GM23248 (cell line): ENCODE results near the gene ISG20L2. TPM values are rescaled to one million over a fixed set of nuclear protein-coding genes. Genes with fewer than 3 reads are reported as not detected.
A peak's percentile ranks its signal among the peaks of the same experiment; 100 is the strongest.

Source experiments
- DNase-seq: peaks from one replicate; pipeline ENCODE4 v3.0.0-alpha.2; 2015
- H2AFZ ChIP-seq: fragments of 200-600 bp; sonication (generic); 2 replicates; pipeline ENCODE4 v1.6.1; 2016; ENCODE audit warnings: antibody characterized with exemption
- H3F3A ChIP-seq: fragments of 200-600 bp; sonication (generic); 2 replicates; pipeline ENCODE4 v1.6.1; 2016; ENCODE audit warnings: mild to moderate bottlenecking, antibody characterized with exemption, mixed run types; ENCODE audit not compliant: insufficient read depth
- H3K27ac ChIP-seq: fragments of 200-600 bp; sonication (generic); 2 replicates; pipeline ENCODE4 v1.5.1; 2016; ENCODE audit warnings: mild to moderate bottlenecking
- H3K27me3 ChIP-seq: fragments of 200-600 bp; sonication (generic); replicated peaks from 2 replicates; pipeline ENCODE4 v1.6.1; 2016; ENCODE audit warnings: mild to moderate bottlenecking; ENCODE audit not compliant: insufficient read depth
- H3K36me3 ChIP-seq: fragments of 200-600 bp; sonication (generic); 2 replicates; pipeline ENCODE4 v1.6.1; 2016; ENCODE audit warnings: low read depth, mild to moderate bottlenecking
- H3K4me1 ChIP-seq: fragments of 200-600 bp; sonication (generic); 2 replicates; pipeline ENCODE4 v1.6.1; 2016; ENCODE audit warnings: mild to moderate bottlenecking; ENCODE audit not compliant: insufficient read depth
- H3K4me2 ChIP-seq: fragments of 200-600 bp; sonication (generic); one replicate; pipeline ENCODE4 v1.6.1; 2016; ENCODE audit warnings: mild to moderate bottlenecking; ENCODE audit not compliant: unreplicated experiment
- H3K4me3 ChIP-seq: fragments of 200-600 bp; sonication (generic); 2 replicates; pipeline ENCODE4 v1.5.1; 2016; ENCODE audit warnings: mild to moderate bottlenecking
- H3K79me2 ChIP-seq: fragments of 200-600 bp; sonication (generic); 2 replicates; pipeline ENCODE4 v1.6.1; 2016; ENCODE audit warnings: mild to moderate bottlenecking; ENCODE audit not compliant: insufficient read depth
- H3K9ac ChIP-seq: fragments of 200-600 bp; sonication (generic); 2 replicates; pipeline ENCODE4 v1.6.1; 2016; ENCODE audit warnings: mild to moderate bottlenecking
- H3K9me2 ChIP-seq: fragments of 200-600 bp; sonication (generic); 2 replicates; pipeline ENCODE4 v1.6.1; 2016; ENCODE audit warnings: mixed run types, mild to moderate bottlenecking, moderate library complexity; ENCODE audit not compliant: insufficient read depth
- H3K9me3 ChIP-seq: fragments of 200-600 bp; sonication (generic); one replicate; pipeline ENCODE4 v1.6.1; 2017; ENCODE audit warnings: low read depth
- H4K20me1 ChIP-seq: fragments of 200-600 bp; sonication (generic); 2 replicates; pipeline ENCODE4 v1.6.0; 2016; ENCODE audit not compliant: insufficient read depth
- EZH2 ChIP-seq: fragments of 200-600 bp; sonication (generic); IDR thresholded peaks from 2 replicates; pipeline ENCODE4 v1.6.1; 2018; ENCODE audit warnings: antibody characterized with exemption, mild to moderate bottlenecking; ENCODE audit not compliant: insufficient read depth, poor library complexity, severe bottlenecking
- EZH2phosphoT487 ChIP-seq: fragments of 200-600 bp; sonication (generic); IDR thresholded peaks from 2 replicates; pipeline ENCODE4 v1.6.1; 2018; ENCODE audit warnings: antibody characterized with exemption, moderate library complexity, mild to moderate bottlenecking, low read depth; ENCODE audit not compliant: insufficient read depth
- WGBS, 2 experiments: methylation state at CpG; one replicate each; pipeline ENCODE4 v1.1.6; 2015 to 2017; ENCODE audit warnings: low lambda C conversion rate in 2 of 2, low coverage in 1 of 2; ENCODE audit errors: missing lambda C conversion rate in 2 of 2; 5-methylcytosine and 5-hydroxymethylcytosine counted together
- in situ Hi-C: fragments of 300-500 bp; cut with MboI; formaldehyde crosslinking; loops from 2 replicates; pipeline ENCODE4 v1.15.0; 2020
- polyA plus RNA-seq: library from polyadenylated mRNA; unstranded; fragments of >200 nt; fragmentation: Nextera tagmentation; extraction: Ambion mirVana; gene quantifications from 2 replicates; pipeline ENCODE4 v1.2.1, GENCODE V29; 2016
- total RNA-seq: library from RNA; depleted of rRNA; stranded (reverse); fragments of >200 nt; shearing (Covaris generic); gene quantifications from 2 replicates; pipeline ENCODE4 v1.2.3, GENCODE V29; 2014

ISG20L2 gene
- total and polyA plus RNA-seq, 2 experiments from 2014 or later: 10.4 to 17.8 TPM

GRCh38 chr1:156693848-156694689, 34.5 kb downstream of the ISG20L2 start:
- Histone ChIP-seq H3K27ac (no peak overlapping the region), H2AFZ (peak overlapping the region; percentile 39; the same call in 1 of the 2 replicates)
- peak; percentile 21 for DNase-seq

GRCh38 chr1:156692925-156693847, 35.4 kb downstream of the ISG20L2 start:
- Histone ChIP-seq H3K4me3 (no peak overlapping the region), H3K4me1 (peaks cover 14% of the 10 kb centered on the region), H3K79me2 (no peaks in the 10 kb centered on the region), H4K20me1 (no peaks in the 10 kb centered on the region), H2AFZ (no peak overlapping the region), H3K9me2 (no peaks in the 10 kb centered on the region), H3K36me3 (no peaks in the 10 kb centered on the region), H3K27ac (no peak overlapping the region), H3K9ac (no peak overlapping the region), H3K9me3 (no peaks in the 10 kb centered on the region), H3K27me3 (no peaks in the 10 kb centered on the region), H3K4me2 (no peak overlapping the region), H3F3A (no peaks in the 10 kb centered on the region)
- TF ChIP-seq EZH2phosphoT487 (no peak), EZH2 (no peak)
- in situ Hi-C loops: no loop called here
- 78 to 83% methylated on average over 7 to 15 of the region's 16 CpGs for WGBS, 2 experiments
- DNase-seq: no peak

More at GRCh38 chr1:156693848-156694689, 34.5 kb downstream of the ISG20L2 start:
- no peaks in the 10 kb centered on the region for H4K20me1 ChIP-seq
- H3K4me3 ChIP-seq: no peak overlapping the region
- no peak for TF ChIP-seq EZH2phosphoT487
- no peak for TF ChIP-seq EZH2
- no peaks in the 10 kb centered on the region for H3K9me3 ChIP-seq
- H3K9me2 ChIP-seq: no peaks in the 10 kb centered on the region
- no peaks in the 10 kb centered on the region for H3F3A ChIP-seq
- H3K79me2 ChIP-seq: no peaks in the 10 kb centered on the region
- WGBS, 2 experiments: 69 to 72% methylated on average over 12 of the region's 12 CpGs
- no peak overlapping the region for H3K4me2 ChIP-seq
- peaks cover 14% of the 10 kb centered on the region for H3K4me1 ChIP-seq
- no peak overlapping the region for H3K9ac ChIP-seq
- H3K36me3 ChIP-seq: no peaks in the 10 kb centered on the region
- in situ Hi-C loops: no loop called here
- no peaks in the 10 kb centered on the region for H3K27me3 ChIP-seq

GRCh38 chr1:156692441-156692924, 36.1 kb downstream of the ISG20L2 start:
- WGBS, 2 experiments: 53 to 58% methylated on average over 10 to 13 of the region's 13 CpGs
- Histone ChIP-seq H3K4me3 (no peak overlapping the region), H3K27me3 (no peaks in the 10 kb centered on the region), H3K4me1 (peaks cover 14% of the 10 kb centered on the region), H3K36me3 (no peaks in the 10 kb centered on the region), H3K9ac (no peak overlapping the region), H3K79me2 (no peaks in the 10 kb centered on the region), H3K27ac (no peak overlapping the region), H3K9me2 (no peaks in the 10 kb centered on the region), H3F3A (no peaks in the 10 kb centered on the region), H3K4me2 (no peak overlapping the region), H3K9me3 (no peaks in the 10 kb centered on the region), H4K20me1 (no peaks in the 10 kb centered on the region), H2AFZ (no peak overlapping the region)
- no peak for DNase-seq
- TF ChIP-seq EZH2phosphoT487 (no peak), EZH2 (no peak)
- in situ Hi-C loops: no loop called here
